ENCODE data around the gene SLC22A7.

GRCh38 chr6:43265564-43265963, 32.5 kb upstream of the SLC22A7 start:
- TF ChIP-seq CTCF (conservative IDR thresholded peaks at IDR 0.05; ENCODE audit: low read length) (no peak), EZH2phosphoT487 (IDR thresholded peaks at IDR 0.05; ENCODE audit: borderline replicate concordance) (no peak)
